Mammary epithelial cell (primary cell): ENCODE measurements around the gene RAPH1.
"Not testable (repeated sequence)": the region's sequence is repeated elsewhere in the genome, so short reads cannot be mapped to it uniquely, and the experiment has no call there.

Source experiments
- CTCF ChIP-seq, 2 donors: IDR thresholded peaks in 1 of 2; conservative IDR thresholded peaks in 1 of 2; 2 replicates each; pipeline ENCODE4 v1.5.1; 2011 to 2012; ENCODE audit warnings: inconsistent platforms in 2 of 2, low read length in 2 of 2, mild to moderate bottlenecking in 2 of 2, control low read depth in 1 of 2, low read depth in 1 of 2; ENCODE audit not compliant: insufficient read depth in 1 of 2; ENCODE audit errors: extremely low read depth in 1 of 2
- EZH2 ChIP-seq: IDR thresholded peaks from 2 replicates; pipeline ENCODE4 v1.6.1; 2012; ENCODE audit warnings: low read length, inconsistent platforms, borderline replicate concordance

GRCh38 chr2:203429643-203430042, 105.5 kb downstream of the RAPH1 start:
- not testable (repeated sequence) for TF ChIP-seq CTCF (conservative IDR thresholded peaks at IDR 0.05 in 1 of 2, IDR thresholded peaks at IDR 0.05 in 1 of 2; ENCODE audit: extremely low read depth in 1 of 2, insufficient read depth in 1 of 2, low read depth in 1 of 2, low read length in 2 of 2); EZH2
